ENCODE data around the gene SFXN4. TPM values are rescaled to one million over a fixed set of nuclear protein-coding genes. Genes with fewer than 3 reads are reported as not detected.

SFXN4 gene
- total RNA-seq, 1 donor from 2014 or later = 16.7 TPM

DNA sequence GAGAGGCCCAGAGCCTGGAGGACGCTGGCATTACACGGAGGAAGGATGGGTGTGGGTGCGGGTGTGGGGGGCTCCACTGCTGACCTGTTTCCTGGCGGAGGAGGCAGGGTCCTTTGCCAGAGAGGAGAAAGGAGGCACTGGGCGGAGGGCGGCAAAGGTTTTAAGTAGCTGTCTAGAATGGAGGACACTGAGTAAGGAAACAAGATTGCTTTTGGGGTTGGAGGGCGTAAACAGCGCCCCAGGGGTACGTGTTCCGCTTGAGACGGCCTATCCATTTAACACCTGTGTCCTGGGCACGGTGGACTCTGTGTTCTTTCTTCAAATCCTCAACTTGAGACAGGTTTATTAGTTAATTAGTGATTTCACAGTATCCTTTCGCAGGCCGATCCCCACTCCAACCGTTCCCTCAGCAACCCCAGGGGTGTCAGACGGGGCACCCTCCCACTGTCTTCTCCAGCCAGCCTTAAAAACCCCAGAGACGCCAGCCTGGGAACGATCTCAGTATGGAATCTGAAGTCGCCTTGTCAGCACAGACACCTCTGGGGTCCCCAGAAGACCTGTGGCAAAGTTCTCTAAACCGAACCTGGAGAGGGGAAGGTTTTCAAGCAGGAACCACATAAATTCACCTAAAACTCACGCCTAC is 24.8 kb downstream of the SFXN4 start:
- Histone ChIP-seq H3K36me3 (ENCODE audit: insufficient read depth, low read length) (no peaks in the 10 kb centered on the region), H3K4me2 (ENCODE audit: low read length) (no peak overlapping the region), H3K27ac (ENCODE audit: low read depth, low read length) (no peak overlapping the region), H4K20me1 (ENCODE audit: insufficient read depth, low read length) (no peaks in the 10 kb centered on the region), H3K4me1 (ENCODE audit: insufficient read depth, low read length) (no peaks in the 10 kb centered on the region), H3K27me3 (ENCODE audit: insufficient read depth, low read length) (no peaks in the 10 kb centered on the region), H3K9me3 (ENCODE audit: insufficient read depth, low read depth, low read length) (no peaks in the 10 kb centered on the region), H2AFZ (ENCODE audit: low read depth, low read length) (no peak overlapping the region), H3K4me3 (ENCODE audit: insufficient read depth, low read depth, low read length) (no peak overlapping the region), H3K79me2 (ENCODE audit: insufficient read depth, low read length) (no peaks in the 10 kb centered on the region), H3K9ac (ENCODE audit: low read length) (no peak overlapping the region)
- Mint-ChIP-seq H3K36me3 (ENCODE audit: low read depth, unreplicated experiment) (peaks cover 11% of the 10 kb centered on the region), H3K9me3 (ENCODE audit: unreplicated experiment) (no peaks in the 10 kb centered on the region), H3K4me3 (ENCODE audit: unreplicated experiment) (no peak overlapping the region), H3K27ac (ENCODE audit: unreplicated experiment) (no peak overlapping the region), H3K27me3 (ENCODE audit: low read depth, unreplicated experiment) (no peaks in the 10 kb centered on the region), H3K4me1 (ENCODE audit: low read depth, unreplicated experiment) (peaks cover 5% of the 10 kb centered on the region)
- FAIRE-seq = no peak
- TF ChIP-seq EZH2 (IDR thresholded peaks at IDR 0.05; ENCODE audit: insufficient read depth, low read length) = no peak
- TF ChIP-seq, protein P1, sequence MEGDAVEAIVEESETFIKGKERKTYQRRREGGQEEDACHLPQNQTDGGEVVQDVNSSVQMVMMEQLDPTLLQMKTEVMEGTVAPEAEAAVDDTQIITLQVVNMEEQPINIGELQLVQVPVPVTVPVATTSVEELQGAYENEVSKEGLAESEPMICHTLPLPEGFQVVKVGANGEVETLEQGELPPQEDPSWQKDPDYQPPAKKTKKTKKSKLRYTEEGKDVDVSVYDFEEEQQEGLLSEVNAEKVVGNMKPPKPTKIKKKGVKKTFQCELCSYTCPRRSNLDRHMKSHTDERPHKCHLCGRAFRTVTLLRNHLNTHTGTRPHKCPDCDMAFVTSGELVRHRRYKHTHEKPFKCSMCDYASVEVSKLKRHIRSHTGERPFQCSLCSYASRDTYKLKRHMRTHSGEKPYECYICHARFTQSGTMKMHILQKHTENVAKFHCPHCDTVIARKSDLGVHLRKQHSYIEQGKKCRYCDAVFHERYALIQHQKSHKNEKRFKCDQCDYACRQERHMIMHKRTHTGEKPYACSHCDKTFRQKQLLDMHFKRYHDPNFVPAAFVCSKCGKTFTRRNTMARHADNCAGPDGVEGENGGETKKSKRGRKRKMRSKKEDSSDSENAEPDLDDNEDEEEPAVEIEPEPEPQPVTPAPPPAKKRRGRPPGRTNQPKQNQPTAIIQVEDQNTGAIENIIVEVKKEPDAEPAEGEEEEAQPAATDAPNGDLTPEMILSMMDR (IDR thresholded peaks at IDR 0.05; ENCODE audit: insufficient read depth, low read depth, low read length) = no peak
- DNase-seq (ENCODE audit: low read depth) = no peak

DNA sequence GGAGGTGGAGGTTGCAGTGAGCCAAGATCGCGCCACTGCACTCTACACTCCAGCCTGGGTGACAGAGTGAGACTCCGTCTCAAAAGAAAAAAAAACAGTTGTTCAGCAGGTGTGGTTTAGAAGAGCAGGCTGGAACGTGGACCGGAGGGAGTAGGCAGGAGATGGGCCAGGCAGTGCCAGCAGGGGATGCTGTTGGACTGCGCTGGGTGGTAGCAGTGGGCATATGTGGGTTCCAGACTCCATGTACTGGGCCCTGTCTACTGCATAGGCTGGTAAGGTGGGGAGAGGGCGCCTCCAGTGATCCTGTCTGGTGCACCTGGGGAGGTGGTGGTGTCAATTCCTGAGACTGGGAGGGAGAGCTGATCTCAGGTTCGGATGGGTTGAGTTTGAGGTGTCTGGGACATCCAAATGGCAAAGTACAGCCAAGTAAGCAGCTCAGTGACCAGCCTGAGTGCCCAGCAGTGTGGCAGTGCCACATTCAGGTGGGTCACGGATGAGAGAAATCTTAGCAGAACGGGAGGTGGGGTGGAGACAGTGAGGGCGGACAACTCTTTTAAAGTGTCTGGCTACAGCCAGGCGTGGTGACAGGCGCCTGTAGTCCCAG is 25.9 kb downstream of the SFXN4 start:
- no peaks in the 10 kb centered on the region for H3K27me3 ChIP-seq (ENCODE audit: insufficient read depth, low read length)
- no peak overlapping the region for H3K9ac ChIP-seq (ENCODE audit: low read length)
- TF ChIP-seq, protein P1 (IDR thresholded peaks at IDR 0.05; ENCODE audit: insufficient read depth, low read depth, low read length) = peak; percentile 38
- TF ChIP-seq EZH2 (IDR thresholded peaks at IDR 0.05; ENCODE audit: insufficient read depth, low read length) = no peak
- no peaks in the 10 kb centered on the region for H3K9me3 Mint-ChIP-seq (ENCODE audit: unreplicated experiment)
- no peaks in the 10 kb centered on the region for H3K9me3 ChIP-seq (ENCODE audit: insufficient read depth, low read depth, low read length)
- H3K36me3 Mint-ChIP-seq (ENCODE audit: low read depth, unreplicated experiment) = peaks cover 11% of the 10 kb centered on the region
- DNase-seq (ENCODE audit: low read depth) = no peak
- H3K4me2 ChIP-seq (ENCODE audit: low read length) = no peak overlapping the region
- H3K4me1 Mint-ChIP-seq (ENCODE audit: low read depth, unreplicated experiment) = peaks cover 8% of the 10 kb centered on the region
- no peaks in the 10 kb centered on the region for H4K20me1 ChIP-seq (ENCODE audit: insufficient read depth, low read length)
- no peak overlapping the region for H2AFZ ChIP-seq (ENCODE audit: low read depth, low read length)
- no peak overlapping the region for H3K4me3 ChIP-seq (ENCODE audit: insufficient read depth, low read depth, low read length)
- peak overlapping the region; percentile 8 for H3K27ac Mint-ChIP-seq (ENCODE audit: unreplicated experiment)
- H3K27ac ChIP-seq (ENCODE audit: low read depth, low read length) = no peak overlapping the region
- no peaks in the 10 kb centered on the region for H3K27me3 Mint-ChIP-seq (ENCODE audit: low read depth, unreplicated experiment)
- no peak for FAIRE-seq
- H3K4me3 Mint-ChIP-seq (ENCODE audit: unreplicated experiment) = no peak overlapping the region
- H3K36me3 ChIP-seq (ENCODE audit: insufficient read depth, low read length) = no peaks in the 10 kb centered on the region
- no peaks in the 10 kb centered on the region for H3K4me1 ChIP-seq (ENCODE audit: insufficient read depth, low read length)
- H3K79me2 ChIP-seq (ENCODE audit: insufficient read depth, low read length) = no peaks in the 10 kb centered on the region
